GM12873 (cell line): ENCODE measurements around the gene IER5.

Experiments
- TF ChIP-seq, protein P1 (sequence below): IDR thresholded peaks from 2 replicates; pipeline ENCODE4 v1.5.1; 2012; ENCODE audit warnings: low read depth, mild to moderate bottlenecking, moderate library complexity, low read length, control low read depth; ENCODE audit not compliant: insufficient read depth; ENCODE audit errors: missing control alignments

Gene IER5

GRCh38 chr1:181105134-181106021 lies 16.9 kb downstream of the IER5 start:
- TF ChIP-seq, protein P1, sequence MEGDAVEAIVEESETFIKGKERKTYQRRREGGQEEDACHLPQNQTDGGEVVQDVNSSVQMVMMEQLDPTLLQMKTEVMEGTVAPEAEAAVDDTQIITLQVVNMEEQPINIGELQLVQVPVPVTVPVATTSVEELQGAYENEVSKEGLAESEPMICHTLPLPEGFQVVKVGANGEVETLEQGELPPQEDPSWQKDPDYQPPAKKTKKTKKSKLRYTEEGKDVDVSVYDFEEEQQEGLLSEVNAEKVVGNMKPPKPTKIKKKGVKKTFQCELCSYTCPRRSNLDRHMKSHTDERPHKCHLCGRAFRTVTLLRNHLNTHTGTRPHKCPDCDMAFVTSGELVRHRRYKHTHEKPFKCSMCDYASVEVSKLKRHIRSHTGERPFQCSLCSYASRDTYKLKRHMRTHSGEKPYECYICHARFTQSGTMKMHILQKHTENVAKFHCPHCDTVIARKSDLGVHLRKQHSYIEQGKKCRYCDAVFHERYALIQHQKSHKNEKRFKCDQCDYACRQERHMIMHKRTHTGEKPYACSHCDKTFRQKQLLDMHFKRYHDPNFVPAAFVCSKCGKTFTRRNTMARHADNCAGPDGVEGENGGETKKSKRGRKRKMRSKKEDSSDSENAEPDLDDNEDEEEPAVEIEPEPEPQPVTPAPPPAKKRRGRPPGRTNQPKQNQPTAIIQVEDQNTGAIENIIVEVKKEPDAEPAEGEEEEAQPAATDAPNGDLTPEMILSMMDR, result no peak

DNA sequence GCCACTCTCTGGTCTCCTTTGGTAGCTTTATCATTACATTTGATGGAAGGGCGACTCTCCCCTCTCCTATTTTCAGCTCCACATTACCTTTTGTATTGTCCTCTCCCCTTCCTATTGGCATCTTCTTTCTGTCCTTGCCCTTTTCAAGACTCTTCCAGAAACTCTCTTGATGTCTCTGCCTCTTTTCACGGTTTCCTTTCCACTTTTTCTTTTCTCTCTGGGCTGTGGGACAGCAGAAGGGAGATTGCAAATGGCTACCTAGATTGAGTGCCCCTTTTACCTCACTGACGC lies 17.5 kb downstream of the IER5 start:
- TF ChIP-seq, protein P1, result no peak

DNA sequence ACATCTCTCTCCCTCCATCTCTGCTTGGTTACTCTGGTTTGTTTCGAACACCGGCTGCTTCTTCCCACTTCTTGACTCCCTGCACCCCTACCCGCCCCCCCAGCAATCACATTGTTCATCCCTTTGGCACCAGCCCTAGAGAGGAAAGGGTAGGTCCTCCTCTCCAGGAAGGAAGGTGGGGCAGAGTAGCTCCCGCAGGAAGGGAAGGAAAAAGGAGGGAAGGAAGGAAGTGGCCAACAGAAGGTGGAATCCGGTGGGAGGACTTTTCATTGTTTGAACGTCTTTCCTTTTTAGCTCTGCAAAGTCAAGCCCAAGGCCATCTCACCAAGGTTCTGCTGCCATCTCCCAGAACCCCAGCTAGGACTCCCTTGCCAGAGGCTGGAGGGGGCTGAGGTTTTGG lies 18.0 kb downstream of the IER5 start:
- TF ChIP-seq, protein P1, result no peak

DNA sequence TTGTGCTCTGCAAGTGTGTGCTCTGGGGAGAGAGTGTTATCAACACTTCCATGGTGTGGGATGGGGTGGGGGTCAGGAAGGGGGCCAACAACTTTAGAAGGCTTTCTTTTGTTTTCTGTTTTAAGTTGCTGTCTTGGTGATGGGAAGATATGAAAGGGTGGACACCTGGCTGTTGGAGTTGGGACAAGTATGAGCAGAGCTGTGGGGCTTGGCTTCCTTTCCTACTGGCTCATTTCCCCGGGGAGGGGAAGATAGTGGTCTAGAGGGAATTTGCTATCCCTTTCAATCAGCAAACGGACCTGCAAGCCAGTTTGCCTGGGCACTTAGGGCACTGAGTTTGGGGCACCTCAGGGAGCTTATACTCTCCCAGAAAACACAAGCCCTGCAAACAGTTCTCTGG lies 19.2 kb downstream of the IER5 start:
- TF ChIP-seq, protein P1, result no peak

DNA sequence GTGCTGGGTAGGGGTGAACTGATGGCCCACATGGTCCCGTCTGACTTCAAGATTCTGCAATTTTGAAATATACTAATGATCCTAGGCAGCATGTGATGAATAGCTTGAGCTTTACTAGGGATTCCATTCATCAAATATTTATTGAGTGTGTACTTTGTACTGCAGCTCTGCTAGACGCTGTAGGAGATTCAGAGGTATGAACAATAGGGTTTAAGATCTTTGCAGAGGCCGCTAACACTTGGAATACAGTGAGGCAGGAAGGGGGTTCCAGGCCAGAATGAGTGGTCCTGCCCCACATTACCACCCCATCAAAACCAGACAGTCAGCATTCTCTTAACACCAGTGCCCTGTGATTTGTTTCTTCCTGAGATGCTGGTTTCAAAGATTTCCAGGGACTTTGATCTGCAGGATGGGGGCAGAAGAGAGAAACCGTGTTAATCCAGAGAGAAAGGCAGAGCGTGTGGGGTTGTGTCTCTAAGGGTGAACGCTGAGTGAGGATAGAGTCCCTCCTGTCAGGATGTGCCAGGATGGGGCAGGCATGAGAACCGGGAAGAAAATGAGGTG lies 19.9 kb downstream of the IER5 start:
- TF ChIP-seq, protein P1, result no peak

- TF ChIP-seq, protein P1, result no peak
Measured at GRCh38 chr1:181110013-181110412, 21.5 kb downstream of the IER5 start.

GRCh38 chr1:181111559-181111958 lies 23.1 kb downstream of the IER5 start:
- TF ChIP-seq, protein P1, result no peak
